Measurements from ENCODE around the gene PIH1D1. TPM values are rescaled to one million over a fixed set of nuclear protein-coding genes. Genes with fewer than 3 reads are reported as not detected.

Gene PIH1D1
- total RNA-seq, 1 experiment from 2014 or later: 166 TPM

DNA sequence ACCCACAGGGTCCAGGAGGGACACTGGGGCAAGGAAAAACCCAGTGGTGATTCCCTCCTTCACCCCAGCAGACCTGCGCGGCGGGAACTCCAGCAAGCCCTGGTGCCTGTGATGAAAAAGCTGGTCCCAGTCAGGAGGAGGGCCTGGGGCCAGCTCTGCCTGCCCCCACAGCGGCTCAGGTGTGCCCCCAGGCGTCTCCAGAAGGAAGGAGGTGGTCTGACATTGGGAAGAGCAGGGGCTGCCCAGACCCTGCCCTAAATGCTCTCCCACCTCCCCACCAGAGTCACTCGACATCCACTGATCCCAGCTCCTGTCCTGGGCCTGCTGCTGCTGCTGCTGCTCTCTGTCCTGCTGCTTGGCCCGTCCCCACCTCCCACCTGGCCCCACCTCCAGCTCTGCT lies 34.5 kb downstream of the PIH1D1 start:
- Histone ChIP-seq H3K23me2 (ENCODE audit: insufficient read length, low read depth, low read length, poor library complexity, severe bottlenecking) (peaks cover 5% of the 10 kb centered on the region), H3T11ph (ENCODE audit: low read length) (no peak overlapping the region), H4K20me1 (ENCODE audit: control insufficient read depth, insufficient read depth, insufficient read length) (no peaks in the 10 kb centered on the region), H2BK5ac (ENCODE audit: insufficient read length, low read length) (no peak overlapping the region), H3K18ac (ENCODE audit: insufficient read length, low read depth, low read length) (no peak overlapping the region), H3K9me3 (ENCODE audit: control insufficient read depth, low read depth, low read length) (no peaks in the 10 kb centered on the region), H4K91ac (ENCODE audit: insufficient read length, low read depth, low read length) (no peak overlapping the region), H4K8ac (replicated peaks; ENCODE audit: insufficient read length, low read depth, low read length) (no peak overlapping the region), H3K56ac (ENCODE audit: insufficient read length, low read depth, low read length) (no peak overlapping the region), H2BK120ac (ENCODE audit: low read depth, low read length, poor library complexity, severe bottlenecking) (no peak overlapping the region), H2AFZ (ENCODE audit: low read length) (no peak overlapping the region), H2BK20ac (ENCODE audit: low read depth, low read length, poor library complexity, severe bottlenecking) (no peak overlapping the region), H2BK15ac (ENCODE audit: low read depth, low read length) (no peak overlapping the region), H3K14ac (ENCODE audit: insufficient read depth, low read length) (no peak overlapping the region; the same call in 1 of the 2 replicates), H2BK12ac (ENCODE audit: insufficient read length, low read depth, low read length) (no peak overlapping the region), H3K79me2 (ENCODE audit: insufficient read depth, low read length) (no peaks in the 10 kb centered on the region), H4K5ac (ENCODE audit: insufficient read length, low read depth, low read length) (no peak overlapping the region), H3K27me3 (ENCODE audit: insufficient read depth, low read length) (peaks cover 7% of the 10 kb centered on the region; the same call in 1 of the 2 replicates), H3K23ac (ENCODE audit: insufficient read length, low read depth, low read length) (no peak overlapping the region), H3K9ac (ENCODE audit: extremely low read depth, insufficient read length, low read length) (no peak overlapping the region), H3K4me1 (ENCODE audit: insufficient read depth, low read length) (no peaks in the 10 kb centered on the region; the same call in 1 of the 2 replicates), H3K4me2 (ENCODE audit: insufficient read depth, insufficient read length, low read length) (no peak overlapping the region), H3K4ac (ENCODE audit: low read depth, low read length) (no peak overlapping the region), H3K79me1 (ENCODE audit: insufficient read depth, low read depth, low read length, poor library complexity, severe bottlenecking) (no peaks in the 10 kb centered on the region), H3K27ac (ENCODE audit: insufficient read length, low read depth, low read length) (no peak overlapping the region), H2AK5ac (ENCODE audit: insufficient read length, low read length) (no peak overlapping the region)
- Mint-ChIP-seq H3K4me3 (no peak overlapping the region), H3K27ac (no peak overlapping the region), H3K27me3 (ENCODE audit: low read depth) (peaks cover 29% of the 10 kb centered on the region), H3K36me3 (ENCODE audit: insufficient read depth in 1 of 3, low read depth in 3 of 3) (no peaks in the 10 kb centered on the region; a peak in 2 of 7 replicates), H3K9me3 (peaks cover 0 to 5% of the 10 kb centered on the region in 2 experiments; a peak in 2 of 5 replicates), H3K4me1 (peaks cover 59 to 75% of the 10 kb centered on the region in 2 experiments)
- TF ChIP-seq, protein P1, sequence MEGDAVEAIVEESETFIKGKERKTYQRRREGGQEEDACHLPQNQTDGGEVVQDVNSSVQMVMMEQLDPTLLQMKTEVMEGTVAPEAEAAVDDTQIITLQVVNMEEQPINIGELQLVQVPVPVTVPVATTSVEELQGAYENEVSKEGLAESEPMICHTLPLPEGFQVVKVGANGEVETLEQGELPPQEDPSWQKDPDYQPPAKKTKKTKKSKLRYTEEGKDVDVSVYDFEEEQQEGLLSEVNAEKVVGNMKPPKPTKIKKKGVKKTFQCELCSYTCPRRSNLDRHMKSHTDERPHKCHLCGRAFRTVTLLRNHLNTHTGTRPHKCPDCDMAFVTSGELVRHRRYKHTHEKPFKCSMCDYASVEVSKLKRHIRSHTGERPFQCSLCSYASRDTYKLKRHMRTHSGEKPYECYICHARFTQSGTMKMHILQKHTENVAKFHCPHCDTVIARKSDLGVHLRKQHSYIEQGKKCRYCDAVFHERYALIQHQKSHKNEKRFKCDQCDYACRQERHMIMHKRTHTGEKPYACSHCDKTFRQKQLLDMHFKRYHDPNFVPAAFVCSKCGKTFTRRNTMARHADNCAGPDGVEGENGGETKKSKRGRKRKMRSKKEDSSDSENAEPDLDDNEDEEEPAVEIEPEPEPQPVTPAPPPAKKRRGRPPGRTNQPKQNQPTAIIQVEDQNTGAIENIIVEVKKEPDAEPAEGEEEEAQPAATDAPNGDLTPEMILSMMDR (conservative IDR thresholded peaks at IDR 0.05): peak; percentile 59
- WGBS (ENCODE audit: extremely low coverage, insufficient read length, low lambda C conversion rate): no CpG with 5 or more reads among the region's 7 CpGs
- DNase-seq: peak; percentile 68

All from H9 (cell line).